ENCODE measurements around the gene STRADA. TPM values are rescaled to one million over a fixed set of nuclear protein-coding genes. Genes with fewer than 3 reads are reported as not detected.

The STRADA gene
- total and polyA plus RNA-seq, 10 of the 15 experiments (the other 5 are each of a cell fraction or from before 2014, with no cell fraction given): 13.3 to 54.1 (median 44.0) TPM

- no peaks in the 10 kb centered on the region for H4K20me1 ChIP-seq (ENCODE audit: control insufficient read depth, insufficient read depth)
- no peaks in the 10 kb centered on the region for H3K9me3 ChIP-seq (replicated peaks; ENCODE audit: control insufficient read depth, insufficient read depth, low read length)
- no peaks in the 10 kb centered on the region for H3K27me3 ChIP-seq (replicated peaks in 1 of 2; ENCODE audit: control insufficient read depth in 2 of 2, insufficient read depth in 2 of 2, low read length in 1 of 2)
- in situ Hi-C loops (cut with MboI) (no loop called here), intact Hi-C loops (cut with micrococcal nuclease; ENCODE audit: unreplicated experiment) (loop anchor here (10.0 kb wide), 2 partner anchors 140 to 270 kb away; partner anchors contain the start of gene DCAF7)
- peaks cover 14 to 28% of the 10 kb centered on the region in 2 experiments; a peak in 3 of 4 replicates for H3K36me3 ChIP-seq (ENCODE audit: control insufficient read depth in 2 of 2, insufficient read depth in 2 of 2, low read length in 1 of 2)
- no peak overlapping the region for H3K4me3 ChIP-seq
- DNase-seq (ENCODE audit: low read depth, low spot score) (no peak), FAIRE-seq (peak; percentile 18), ATAC-seq (no peak)
- peak overlapping the region; percentile 8; the same call in 1 of the 2 replicates for H3K27ac ChIP-seq (ENCODE audit: control insufficient read depth, insufficient read depth)
- no TSS peak for BruUV-seq (replicated peaks)
- H3K79me2 ChIP-seq (ENCODE audit: control insufficient read depth, insufficient read depth, low read length): peaks cover 29% of the 10 kb centered on the region
- WGBS (ENCODE audit: insufficient coverage, insufficient replicate concordance, low lambda C conversion rate, missing lambda C conversion rate): 68% methylated on average over 12 of the region's 12 CpGs
- no peak overlapping the region for H3K9ac ChIP-seq (ENCODE audit: control insufficient read depth, insufficient read depth, low read length)
- ChIA-PET POLR2A (interaction anchor here (0.6 to 2.1 kb wide), 11 partner anchors 8 to 703 kb away, joined by 3 to 11 read pairs (median 5); partner anchors contain the start of genes CCDC47 and DDX42), RAD21 (ENCODE audit: unreplicated experiment) (interaction anchor here (0.6 to 2.1 kb wide), 7 partner anchors 46 to 269 kb away, joined by 3 to 8 read pairs (median 4); partner anchors contain the start of genes CCDC47 and MAP3K3), CTCF (interaction anchor here (0.8 to 3.3 kb wide), 8 partner anchors 11 to 196 kb away, joined by 3 to 12 read pairs (median 4); no protein-coding TSS in a partner anchor), SMC1A (ENCODE audit: uncharacterized antibody, unreplicated experiment) (interaction anchor here (1.3 kb wide), 1 partner anchor 72 kb away, joined by 4 read pairs; the partner anchor contains the start of gene MAP3K3)
- no peak overlapping the region for H3K4me2 ChIP-seq (ENCODE audit: control insufficient read depth, insufficient read depth)
- H2AFZ ChIP-seq (ENCODE audit: control insufficient read depth, low read depth, low read length): no peak overlapping the region
- H3K4me1 ChIP-seq (ENCODE audit: control insufficient read depth, insufficient read depth, low read length): peaks cover 27% of the 10 kb centered on the region
- peak; percentile 75 for TF ChIP-seq POLR2AphosphoS2 (IDR thresholded peaks at IDR 0.05; ENCODE audit: low read depth, low read length)
- no peak for TF ChIP-seq YBX1 (IDR thresholded peaks at IDR 0.05)
- TF ChIP-seq JUNB (IDR thresholded peaks at IDR 0.05): no peak
- TF ChIP-seq WRNIP1 (IDR thresholded peaks at IDR 0.05; ENCODE audit: borderline replicate concordance, low read depth, low read length): no peak
- TF ChIP-seq KDM1A (IDR thresholded peaks at IDR 0.05; ENCODE audit: borderline replicate concordance): no peak
- TF ChIP-seq PRDM15 (CRISPR knock-in tag; IDR thresholded peaks at IDR 0.05): no peak
- TF ChIP-seq ZSCAN29 (IDR thresholded peaks at IDR 0.05): no peak
- TF ChIP-seq CBX5 (IDR thresholded peaks at IDR 0.05; ENCODE audit: low read depth): no peak
- TF ChIP-seq DPF2 (IDR thresholded peaks at IDR 0.05): no peak
- no peak for TF ChIP-seq HDAC2 (IDR thresholded peaks at IDR 0.05)
- TF ChIP-seq ZNF384 (IDR thresholded peaks at IDR 0.05; ENCODE audit: borderline replicate concordance, low read depth, low read length): no peak
- TF ChIP-seq, protein P1, sequence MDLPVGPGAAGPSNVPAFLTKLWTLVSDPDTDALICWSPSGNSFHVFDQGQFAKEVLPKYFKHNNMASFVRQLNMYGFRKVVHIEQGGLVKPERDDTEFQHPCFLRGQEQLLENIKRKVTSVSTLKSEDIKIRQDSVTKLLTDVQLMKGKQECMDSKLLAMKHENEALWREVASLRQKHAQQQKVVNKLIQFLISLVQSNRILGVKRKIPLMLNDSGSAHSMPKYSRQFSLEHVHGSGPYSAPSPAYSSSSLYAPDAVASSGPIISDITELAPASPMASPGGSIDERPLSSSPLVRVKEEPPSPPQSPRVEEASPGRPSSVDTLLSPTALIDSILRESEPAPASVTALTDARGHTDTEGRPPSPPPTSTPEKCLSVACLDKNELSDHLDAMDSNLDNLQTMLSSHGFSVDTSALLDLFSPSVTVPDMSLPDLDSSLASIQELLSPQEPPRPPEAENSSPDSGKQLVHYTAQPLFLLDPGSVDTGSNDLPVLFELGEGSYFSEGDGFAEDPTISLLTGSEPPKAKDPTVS (IDR thresholded peaks at IDR 0.05; ENCODE audit: low read depth, low read length): no peak
- TF ChIP-seq POLR2A (IDR thresholded peaks at IDR 0.05; ENCODE audit: low read depth, low read length): peak; percentile 73
- no peak for TF ChIP-seq CHD1 (IDR thresholded peaks at IDR 0.05; ENCODE audit: low read depth, low read length)
- TF ChIP-seq SMAD5 (IDR thresholded peaks at IDR 0.05; ENCODE audit: low read depth): 0 out of 2 replicates have a peak, but pooled peaks have one; percentile 29
- no peak for TF ChIP-seq PML (IDR thresholded peaks at IDR 0.05; ENCODE audit: low read length)
- TF ChIP-seq TCF12 (IDR thresholded peaks at IDR 0.05; ENCODE audit: low read depth, low read length): no peak
- TF ChIP-seq, protein P2, sequence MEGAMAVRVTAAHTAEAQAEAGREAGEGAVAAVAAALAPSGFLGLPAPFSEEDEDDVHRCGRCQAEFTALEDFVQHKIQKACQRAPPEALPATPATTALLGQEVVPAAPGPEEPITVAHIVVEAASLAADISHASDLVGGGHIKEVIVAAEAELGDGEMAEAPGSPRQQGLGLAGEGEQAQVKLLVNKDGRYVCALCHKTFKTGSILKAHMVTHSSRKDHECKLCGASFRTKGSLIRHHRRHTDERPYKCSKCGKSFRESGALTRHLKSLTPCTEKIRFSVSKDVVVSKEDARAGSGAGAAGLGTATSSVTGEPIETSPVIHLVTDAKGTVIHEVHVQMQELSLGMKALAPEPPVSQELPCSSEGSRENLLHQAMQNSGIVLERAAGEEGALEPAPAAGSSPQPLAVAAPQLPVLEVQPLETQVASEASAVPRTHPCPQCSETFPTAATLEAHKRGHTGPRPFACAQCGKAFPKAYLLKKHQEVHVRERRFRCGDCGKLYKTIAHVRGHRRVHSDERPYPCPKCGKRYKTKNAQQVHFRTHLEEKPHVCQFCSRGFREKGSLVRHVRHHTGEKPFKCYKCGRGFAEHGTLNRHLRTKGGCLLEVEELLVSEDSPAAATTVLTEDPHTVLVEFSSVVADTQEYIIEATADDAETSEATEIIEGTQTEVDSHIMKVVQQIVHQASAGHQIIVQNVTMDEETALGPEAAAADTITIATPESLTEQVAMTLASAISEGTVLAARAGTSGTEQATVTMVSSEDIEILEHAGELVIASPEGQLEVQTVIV (IDR thresholded peaks at IDR 0.05; ENCODE audit: borderline replicate concordance, partially characterized antibody): no peak
Observed at GRCh38 chr17:63694229-63694949, 47.2 kb downstream of the STRADA start.
